ENCODE results near the gene MFSD6. TPM values are rescaled to one million over a fixed set of nuclear protein-coding genes. Genes with fewer than 3 reads are reported as not detected.
"Not testable (repeated sequence)": the region's sequence is repeated elsewhere in the genome, so short reads cannot be mapped to it uniquely, and the experiment has no call there.

MFSD6 gene
- total RNA-seq, 6 experiments from 2014 or later = 3.2 to 10.4 (median 9.5) TPM

- Mint-ChIP-seq H3K4me3 (no peak overlapping the region), H3K4me1 (ENCODE audit: low read depth) (no peaks in the 10 kb centered on the region), H3K9me3 (no peaks in the 10 kb centered on the region), H3K36me3 (ENCODE audit: low read depth) (no peaks in the 10 kb centered on the region), H3K27ac (no peak overlapping the region), H3K27me3 (ENCODE audit: insufficient read depth) (no peaks in the 10 kb centered on the region; the same call in 1 of the 2 replicates)
- DNase-seq = no peak
- TF ChIP-seq, protein P1, sequence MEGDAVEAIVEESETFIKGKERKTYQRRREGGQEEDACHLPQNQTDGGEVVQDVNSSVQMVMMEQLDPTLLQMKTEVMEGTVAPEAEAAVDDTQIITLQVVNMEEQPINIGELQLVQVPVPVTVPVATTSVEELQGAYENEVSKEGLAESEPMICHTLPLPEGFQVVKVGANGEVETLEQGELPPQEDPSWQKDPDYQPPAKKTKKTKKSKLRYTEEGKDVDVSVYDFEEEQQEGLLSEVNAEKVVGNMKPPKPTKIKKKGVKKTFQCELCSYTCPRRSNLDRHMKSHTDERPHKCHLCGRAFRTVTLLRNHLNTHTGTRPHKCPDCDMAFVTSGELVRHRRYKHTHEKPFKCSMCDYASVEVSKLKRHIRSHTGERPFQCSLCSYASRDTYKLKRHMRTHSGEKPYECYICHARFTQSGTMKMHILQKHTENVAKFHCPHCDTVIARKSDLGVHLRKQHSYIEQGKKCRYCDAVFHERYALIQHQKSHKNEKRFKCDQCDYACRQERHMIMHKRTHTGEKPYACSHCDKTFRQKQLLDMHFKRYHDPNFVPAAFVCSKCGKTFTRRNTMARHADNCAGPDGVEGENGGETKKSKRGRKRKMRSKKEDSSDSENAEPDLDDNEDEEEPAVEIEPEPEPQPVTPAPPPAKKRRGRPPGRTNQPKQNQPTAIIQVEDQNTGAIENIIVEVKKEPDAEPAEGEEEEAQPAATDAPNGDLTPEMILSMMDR (IDR thresholded peaks at IDR 0.05) = no peak
Measured at GRCh38 chr2:190425883-190426658, 17.9 kb downstream of the MFSD6 start.

DNA sequence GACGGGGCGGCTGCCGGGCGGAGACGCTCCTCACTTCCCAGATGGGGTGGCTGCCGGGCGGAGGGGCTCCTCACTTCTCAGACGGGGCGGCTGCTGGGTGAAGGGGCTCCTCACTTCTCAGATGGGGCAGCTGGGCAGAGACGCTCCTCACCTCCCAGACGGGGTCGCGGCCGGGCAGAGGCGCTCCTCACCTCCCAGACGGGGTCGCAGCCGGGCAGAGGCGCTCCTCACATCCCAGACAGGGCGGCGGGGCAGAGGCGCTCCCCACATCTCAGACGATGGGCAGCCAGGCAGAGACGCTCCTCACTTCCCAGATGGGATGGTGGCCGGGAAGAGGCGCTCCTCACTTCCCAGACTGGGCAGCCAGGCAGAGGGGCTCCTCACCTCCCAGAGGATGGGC is 22.7 kb downstream of the MFSD6 start:
- not testable (repeated sequence) for H3K27me3 Mint-ChIP-seq (ENCODE audit: insufficient read depth); H3K4me1 Mint-ChIP-seq (ENCODE audit: low read depth); H3K27ac Mint-ChIP-seq; H3K4me3 Mint-ChIP-seq; H3K36me3 Mint-ChIP-seq (ENCODE audit: low read depth); DNase-seq; H3K9me3 Mint-ChIP-seq

DNA sequence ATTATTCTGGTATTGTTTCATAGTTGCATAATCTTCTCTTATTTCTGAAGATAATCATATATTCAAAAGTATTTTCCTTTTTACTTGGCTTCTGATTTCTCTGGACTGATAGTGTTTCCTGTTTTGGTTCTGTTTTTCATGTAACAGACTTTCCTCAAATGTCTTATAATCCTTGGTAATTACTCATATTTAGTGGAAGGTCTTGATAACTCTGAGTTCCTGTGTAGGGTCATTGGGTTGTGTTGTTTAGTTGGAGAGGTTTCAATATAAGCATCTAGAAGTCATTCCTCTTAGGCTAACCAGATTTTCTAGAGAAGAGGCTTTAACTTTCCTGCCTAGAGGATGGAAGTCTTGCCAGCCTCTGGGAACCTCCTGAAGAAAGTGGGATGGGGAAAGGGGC is 23.8 kb downstream of the MFSD6 start:
- no peak overlapping the region for H3K27ac Mint-ChIP-seq
- peaks cover 6% of the 10 kb centered on the region; the same call in 1 of the 2 replicates for H3K27me3 Mint-ChIP-seq (ENCODE audit: insufficient read depth)
- H3K9me3 Mint-ChIP-seq = no peaks in the 10 kb centered on the region
- H3K4me1 Mint-ChIP-seq (ENCODE audit: low read depth) = no peaks in the 10 kb centered on the region
- H3K36me3 Mint-ChIP-seq (ENCODE audit: low read depth) = peaks cover 2% of the 10 kb centered on the region; the same call in 1 of the 2 replicates
- no peak for DNase-seq
- TF ChIP-seq, protein P1 (IDR thresholded peaks at IDR 0.05) = no peak
- H3K4me3 Mint-ChIP-seq = no peak overlapping the region

DNA sequence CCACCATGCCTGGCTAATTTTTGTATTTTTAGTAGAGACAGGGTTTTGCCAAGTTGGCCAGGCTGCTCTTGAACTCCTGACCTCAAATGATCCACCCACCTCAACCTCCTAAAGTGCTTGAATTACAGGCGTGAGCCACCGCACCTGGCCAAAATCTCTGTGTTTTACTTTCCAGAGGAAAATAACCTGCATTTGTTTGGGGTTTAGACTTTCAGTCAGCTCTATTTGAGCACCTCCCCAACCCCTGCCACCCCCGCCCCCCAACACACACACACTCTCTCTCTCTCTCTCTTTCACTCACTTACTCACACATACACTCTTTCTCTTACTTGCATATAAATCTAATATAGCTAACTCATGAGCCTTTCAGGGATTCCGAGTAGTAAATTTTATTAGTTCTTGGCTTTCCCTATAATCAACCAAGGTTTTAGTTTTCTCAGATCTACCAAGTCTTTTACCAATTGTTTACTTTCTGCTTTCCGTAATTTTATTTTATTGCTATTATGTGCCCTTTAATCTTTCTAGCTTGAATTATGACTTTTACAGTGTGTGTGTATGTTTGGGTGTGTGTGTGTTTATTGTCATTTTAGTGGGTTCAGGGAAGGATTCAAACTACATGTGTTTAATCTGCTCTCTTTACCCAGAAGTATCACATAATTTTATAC is 24.5 kb downstream of the MFSD6 start:
- H3K9me3 Mint-ChIP-seq = no peaks in the 10 kb centered on the region
- TF ChIP-seq, protein P1 (IDR thresholded peaks at IDR 0.05) = no peak
- no peak overlapping the region for H3K4me3 Mint-ChIP-seq
- peaks cover 6% of the 10 kb centered on the region; the same call in 1 of the 2 replicates for H3K27me3 Mint-ChIP-seq (ENCODE audit: insufficient read depth)
- DNase-seq = no peak
- H3K4me1 Mint-ChIP-seq (ENCODE audit: low read depth) = no peaks in the 10 kb centered on the region
- H3K27ac Mint-ChIP-seq = no peak overlapping the region
- H3K36me3 Mint-ChIP-seq (ENCODE audit: low read depth) = peaks cover 8% of the 10 kb centered on the region; the same call in 1 of the 2 replicates

- TF ChIP-seq, protein P1 (IDR thresholded peaks at IDR 0.05) = no peak
- Mint-ChIP-seq H3K9me3 (no peaks in the 10 kb centered on the region), H3K27ac (no peak overlapping the region), H3K36me3 (ENCODE audit: low read depth) (peaks cover 8% of the 10 kb centered on the region; the same call in 1 of the 2 replicates), H3K4me1 (ENCODE audit: low read depth) (no peaks in the 10 kb centered on the region), H3K27me3 (ENCODE audit: insufficient read depth) (peaks cover 6% of the 10 kb centered on the region; the same call in 1 of the 2 replicates), H3K4me3 (no peak overlapping the region)
- DNase-seq = no peak
Measured at GRCh38 chr2:190435031-190435670, 27.0 kb downstream of the MFSD6 start.
